ENCODE measurements around the gene PHF12.

PHF12 gene

DNA sequence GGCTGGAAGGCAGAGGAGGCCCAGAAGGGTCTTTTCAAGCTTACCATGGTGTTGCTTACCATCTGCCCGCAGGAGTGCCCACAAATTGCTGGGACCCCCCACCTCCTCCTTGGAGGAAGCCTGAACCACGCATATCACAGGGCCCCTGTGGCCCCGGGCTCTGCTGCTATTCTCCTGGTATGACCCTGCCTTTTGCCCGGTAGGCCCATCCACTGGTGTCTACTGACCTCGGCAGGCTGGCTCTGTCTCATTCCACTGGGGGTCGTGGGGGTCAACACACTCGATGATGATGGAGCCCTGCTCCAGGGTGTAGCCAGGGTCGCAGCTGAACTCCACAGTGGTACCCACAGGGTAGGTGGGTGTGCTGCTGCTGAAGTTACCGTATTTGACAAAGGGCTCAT, 8.2 kb upstream of the PHF12 start:
- H3K4me3 ChIP-seq (ENCODE audit: low read length) = no peak overlapping the region
- DNase-seq (ENCODE audit: low read depth) = no peak
- TF ChIP-seq, protein P1, sequence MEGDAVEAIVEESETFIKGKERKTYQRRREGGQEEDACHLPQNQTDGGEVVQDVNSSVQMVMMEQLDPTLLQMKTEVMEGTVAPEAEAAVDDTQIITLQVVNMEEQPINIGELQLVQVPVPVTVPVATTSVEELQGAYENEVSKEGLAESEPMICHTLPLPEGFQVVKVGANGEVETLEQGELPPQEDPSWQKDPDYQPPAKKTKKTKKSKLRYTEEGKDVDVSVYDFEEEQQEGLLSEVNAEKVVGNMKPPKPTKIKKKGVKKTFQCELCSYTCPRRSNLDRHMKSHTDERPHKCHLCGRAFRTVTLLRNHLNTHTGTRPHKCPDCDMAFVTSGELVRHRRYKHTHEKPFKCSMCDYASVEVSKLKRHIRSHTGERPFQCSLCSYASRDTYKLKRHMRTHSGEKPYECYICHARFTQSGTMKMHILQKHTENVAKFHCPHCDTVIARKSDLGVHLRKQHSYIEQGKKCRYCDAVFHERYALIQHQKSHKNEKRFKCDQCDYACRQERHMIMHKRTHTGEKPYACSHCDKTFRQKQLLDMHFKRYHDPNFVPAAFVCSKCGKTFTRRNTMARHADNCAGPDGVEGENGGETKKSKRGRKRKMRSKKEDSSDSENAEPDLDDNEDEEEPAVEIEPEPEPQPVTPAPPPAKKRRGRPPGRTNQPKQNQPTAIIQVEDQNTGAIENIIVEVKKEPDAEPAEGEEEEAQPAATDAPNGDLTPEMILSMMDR (IDR thresholded peaks at IDR 0.05; ENCODE audit: insufficient read depth, low read depth, low read length, missing control alignments) = no peak

DNA sequence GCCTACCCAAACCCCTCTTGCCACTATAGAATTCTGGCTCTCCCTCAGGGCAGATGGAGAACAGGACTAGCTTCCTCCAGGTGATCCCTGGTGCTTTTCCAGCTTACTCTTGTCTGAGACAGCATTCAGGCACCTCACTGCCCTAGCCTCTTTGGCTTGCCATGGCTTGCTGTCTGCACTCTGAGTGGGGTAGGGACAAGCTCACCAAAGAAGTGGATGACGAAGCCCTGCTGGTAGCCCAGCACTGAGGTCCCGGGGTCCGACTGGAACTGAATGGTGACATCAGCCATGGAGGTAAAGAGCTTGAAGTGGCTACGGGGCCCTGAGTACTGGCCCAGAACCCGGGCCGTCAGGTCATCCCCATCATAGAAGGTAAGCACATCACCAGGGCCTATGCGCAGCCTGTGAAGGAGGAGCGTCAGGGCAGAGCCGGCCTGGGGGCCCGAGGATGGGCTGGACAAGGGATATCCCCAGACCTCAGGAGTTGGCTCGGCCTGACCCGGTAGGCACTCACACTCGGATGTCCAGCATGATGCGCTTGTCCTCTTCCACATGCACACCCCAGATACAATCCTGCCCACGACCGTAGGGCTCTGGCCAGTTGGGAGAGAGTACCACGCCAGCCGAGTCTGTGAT, 7.6 kb upstream of the PHF12 start:
- no peak overlapping the region for H3K4me3 ChIP-seq (ENCODE audit: low read length)
- no peak for DNase-seq (ENCODE audit: low read depth)
- TF ChIP-seq, protein P1 (IDR thresholded peaks at IDR 0.05; ENCODE audit: insufficient read depth, low read depth, low read length, missing control alignments) = no peak

DNA sequence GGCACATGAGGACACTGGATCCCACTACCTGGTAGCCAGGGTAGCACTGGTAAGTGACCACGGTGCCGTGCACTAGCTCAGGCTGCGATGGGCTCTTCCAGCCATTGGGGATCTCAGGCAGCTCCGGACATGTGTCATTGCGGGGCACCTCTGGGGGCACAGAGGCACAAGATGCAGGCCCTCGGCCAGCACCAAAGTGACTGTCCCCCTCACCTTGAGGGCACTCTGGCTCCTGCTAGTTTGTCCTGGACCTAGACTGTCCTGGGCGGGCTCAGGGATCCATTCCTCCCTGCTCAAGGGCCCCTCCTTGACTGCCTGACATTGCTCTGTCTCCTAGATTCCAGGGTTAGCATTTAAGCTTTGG, 6.7 kb upstream of the PHF12 start:
- no peak overlapping the region for H3K4me3 ChIP-seq (ENCODE audit: low read length)
- no peak for DNase-seq (ENCODE audit: low read depth)
- TF ChIP-seq, protein P1 (IDR thresholded peaks at IDR 0.05; ENCODE audit: insufficient read depth, low read depth, low read length, missing control alignments) = no peak

DNA sequence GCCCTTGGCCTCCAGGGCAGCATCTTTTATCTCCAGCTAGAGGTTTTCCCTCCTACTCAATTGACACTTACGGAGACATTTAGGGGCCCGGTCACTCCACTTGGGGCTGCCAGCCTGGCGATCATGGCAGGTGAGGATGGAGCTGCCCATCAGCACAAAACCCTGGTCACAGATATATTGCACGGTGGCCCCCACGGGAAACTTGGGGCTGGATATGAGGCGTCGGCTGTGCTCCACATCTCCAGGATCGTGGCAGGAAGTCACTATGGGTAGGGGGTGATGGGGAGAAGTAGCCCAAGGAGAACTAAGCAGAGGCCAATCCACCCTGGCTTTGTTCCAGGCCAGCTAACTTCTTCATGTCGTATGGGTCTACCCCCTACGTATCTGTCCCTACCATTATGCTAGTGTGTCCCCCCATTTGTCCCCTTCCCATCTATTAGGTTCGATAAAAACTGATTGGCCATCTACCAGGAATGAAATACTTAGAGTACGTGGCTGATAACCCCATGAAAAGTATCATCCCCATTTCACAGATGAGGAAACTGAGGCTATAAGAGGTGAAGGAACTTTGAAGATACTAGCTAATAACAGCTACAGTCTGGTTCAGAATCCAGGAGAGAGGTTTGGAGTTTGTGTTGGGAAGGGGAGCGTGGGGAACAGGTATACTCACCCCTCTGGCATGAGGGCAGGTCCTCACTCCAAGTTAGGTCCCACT, 6.1 kb upstream of the PHF12 start:
- TF ChIP-seq, protein P1 (IDR thresholded peaks at IDR 0.05; ENCODE audit: insufficient read depth, low read depth, low read length, missing control alignments) = no peak
- H3K4me3 ChIP-seq (ENCODE audit: low read length) = no peak overlapping the region
- no peak for DNase-seq (ENCODE audit: low read depth)

DNA sequence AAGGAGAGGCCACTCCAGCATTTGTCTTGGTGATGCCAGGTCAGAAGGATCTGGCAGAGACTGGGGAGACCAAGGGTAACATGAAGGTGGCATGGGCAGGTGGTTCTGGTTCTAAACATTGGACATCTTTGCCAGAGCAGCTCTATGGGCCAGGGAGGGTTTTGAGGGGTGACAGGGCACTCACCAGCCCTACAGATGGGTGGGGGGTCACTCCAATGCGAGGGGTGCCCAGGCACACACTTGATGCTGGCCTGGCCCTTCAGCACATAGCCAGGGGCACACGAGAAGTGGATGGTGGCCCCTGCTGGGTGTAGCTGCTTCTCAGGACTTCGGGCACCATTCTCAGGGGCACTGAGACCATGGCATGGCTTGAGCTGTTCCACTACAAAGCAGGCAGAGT, 5.5 kb upstream of the PHF12 start:
- DNase-seq (ENCODE audit: low read depth) = no peak
- H3K4me3 ChIP-seq (ENCODE audit: low read length) = no peak overlapping the region
- TF ChIP-seq, protein P1 (IDR thresholded peaks at IDR 0.05; ENCODE audit: insufficient read depth, low read depth, low read length, missing control alignments) = no peak

DNA sequence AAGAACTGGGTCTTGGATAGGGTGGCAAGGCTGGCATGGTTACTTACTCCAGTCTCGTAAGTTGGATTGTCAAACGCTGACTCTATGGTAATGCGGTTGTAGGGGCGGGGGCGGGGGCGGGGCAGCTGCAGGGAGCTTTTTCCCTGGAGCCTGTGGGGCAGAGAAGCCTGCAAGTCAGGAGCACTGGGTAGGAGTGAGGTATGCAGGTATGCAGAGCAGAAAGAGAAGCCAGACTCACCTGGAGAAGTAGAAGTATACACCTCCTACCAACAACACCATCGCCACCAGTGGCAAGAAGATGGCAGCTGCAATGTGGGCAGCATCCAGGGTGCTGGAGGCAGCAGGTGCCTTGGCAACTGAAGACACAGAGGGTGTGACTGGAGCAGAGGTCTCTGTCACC, 4.8 kb upstream of the PHF12 start:
- TF ChIP-seq, protein P1 (IDR thresholded peaks at IDR 0.05; ENCODE audit: insufficient read depth, low read depth, low read length, missing control alignments) = no peak
- no peak for DNase-seq (ENCODE audit: low read depth)
- H3K4me3 ChIP-seq (ENCODE audit: low read length) = no peak overlapping the region

DNA sequence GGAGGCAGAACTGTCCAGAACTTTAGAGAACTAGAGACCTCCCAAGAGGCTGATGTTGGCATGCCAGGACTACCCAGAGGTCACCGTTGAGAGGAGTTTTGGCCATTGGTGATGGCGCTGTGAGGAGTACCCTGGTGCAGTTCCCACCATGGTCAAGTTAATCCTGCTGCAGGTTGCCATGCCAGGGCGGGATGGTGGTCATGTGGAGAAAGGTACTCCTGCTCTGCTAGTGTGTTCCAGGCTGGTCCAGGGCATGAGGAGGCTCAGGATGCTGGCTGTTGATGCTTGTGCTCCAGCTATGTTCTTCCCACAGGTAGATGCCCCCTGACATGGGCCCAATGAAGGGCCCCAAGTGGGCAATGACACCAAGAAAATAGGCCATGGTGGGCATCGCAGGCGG, 4.1 kb upstream of the PHF12 start:
- DNase-seq (ENCODE audit: low read depth) = no peak
- H3K4me3 ChIP-seq (ENCODE audit: low read length) = no peak overlapping the region
- TF ChIP-seq, protein P1 (IDR thresholded peaks at IDR 0.05; ENCODE audit: insufficient read depth, low read depth, low read length, missing control alignments) = no peak
